ENCODE measurements around the gene ABHD10. TPM values are rescaled to one million over a fixed set of nuclear protein-coding genes. Genes with fewer than 3 reads are reported as not detected.

Gene ABHD10
- total RNA-seq, 1 experiment from 2014 or later: 30.3 TPM

DNA sequence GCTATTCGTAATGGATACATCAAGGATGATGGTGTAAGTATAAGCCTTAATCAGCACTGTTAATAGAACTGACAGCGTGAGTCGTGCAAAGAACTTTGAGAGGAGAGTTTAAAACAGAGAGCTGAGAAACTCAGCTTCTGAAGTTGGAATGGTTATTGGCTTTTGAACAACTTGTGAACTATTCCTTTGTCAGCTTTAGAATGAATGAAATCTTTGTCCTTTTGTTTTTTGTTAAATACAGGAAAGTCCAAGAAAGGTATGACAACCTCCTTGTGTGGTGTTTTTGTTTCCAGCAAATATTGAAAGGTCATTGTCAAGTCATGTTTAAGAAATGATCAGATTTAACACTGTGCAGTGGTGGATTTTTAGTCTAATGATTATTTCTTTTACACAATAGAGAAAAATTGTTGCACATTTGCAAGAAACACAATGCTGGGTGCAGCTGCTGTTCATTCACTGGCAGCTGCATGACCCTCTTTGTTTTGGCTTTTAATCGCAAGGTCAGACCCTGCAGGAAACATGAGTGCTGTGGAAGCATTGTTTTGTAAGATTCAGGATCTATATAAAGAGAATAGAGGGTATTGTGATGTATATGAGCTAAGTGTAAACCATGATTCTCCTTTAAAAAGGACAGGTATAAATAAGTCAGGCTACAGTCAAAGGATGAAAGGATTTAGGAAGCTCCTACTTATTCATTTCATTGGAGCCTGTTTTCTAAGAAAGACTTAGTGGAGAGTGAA lies 21.7 kb upstream of the ABHD10 start:
- DNase-seq (ENCODE audit: low read depth, low spot score) (no peak), ATAC-seq (no peak)
- TF ChIP-seq, protein P1, sequence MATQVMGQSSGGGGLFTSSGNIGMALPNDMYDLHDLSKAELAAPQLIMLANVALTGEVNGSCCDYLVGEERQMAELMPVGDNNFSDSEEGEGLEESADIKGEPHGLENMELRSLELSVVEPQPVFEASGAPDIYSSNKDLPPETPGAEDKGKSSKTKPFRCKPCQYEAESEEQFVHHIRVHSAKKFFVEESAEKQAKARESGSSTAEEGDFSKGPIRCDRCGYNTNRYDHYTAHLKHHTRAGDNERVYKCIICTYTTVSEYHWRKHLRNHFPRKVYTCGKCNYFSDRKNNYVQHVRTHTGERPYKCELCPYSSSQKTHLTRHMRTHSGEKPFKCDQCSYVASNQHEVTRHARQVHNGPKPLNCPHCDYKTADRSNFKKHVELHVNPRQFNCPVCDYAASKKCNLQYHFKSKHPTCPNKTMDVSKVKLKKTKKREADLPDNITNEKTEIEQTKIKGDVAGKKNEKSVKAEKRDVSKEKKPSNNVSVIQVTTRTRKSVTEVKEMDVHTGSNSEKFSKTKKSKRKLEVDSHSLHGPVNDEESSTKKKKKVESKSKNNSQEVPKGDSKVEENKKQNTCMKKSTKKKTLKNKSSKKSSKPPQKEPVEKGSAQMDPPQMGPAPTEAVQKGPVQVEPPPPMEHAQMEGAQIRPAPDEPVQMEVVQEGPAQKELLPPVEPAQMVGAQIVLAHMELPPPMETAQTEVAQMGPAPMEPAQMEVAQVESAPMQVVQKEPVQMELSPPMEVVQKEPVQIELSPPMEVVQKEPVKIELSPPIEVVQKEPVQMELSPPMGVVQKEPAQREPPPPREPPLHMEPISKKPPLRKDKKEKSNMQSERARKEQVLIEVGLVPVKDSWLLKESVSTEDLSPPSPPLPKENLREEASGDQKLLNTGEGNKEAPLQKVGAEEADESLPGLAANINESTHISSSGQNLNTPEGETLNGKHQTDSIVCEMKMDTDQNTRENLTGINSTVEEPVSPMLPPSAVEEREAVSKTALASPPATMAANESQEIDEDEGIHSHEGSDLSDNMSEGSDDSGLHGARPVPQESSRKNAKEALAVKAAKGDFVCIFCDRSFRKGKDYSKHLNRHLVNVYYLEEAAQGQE (IDR thresholded peaks at IDR 0.05; ENCODE audit: insufficient read depth in 1 of 2, low read depth in 2 of 2, low read length in 1 of 2): no peak
- TF ChIP-seq, protein P2, sequence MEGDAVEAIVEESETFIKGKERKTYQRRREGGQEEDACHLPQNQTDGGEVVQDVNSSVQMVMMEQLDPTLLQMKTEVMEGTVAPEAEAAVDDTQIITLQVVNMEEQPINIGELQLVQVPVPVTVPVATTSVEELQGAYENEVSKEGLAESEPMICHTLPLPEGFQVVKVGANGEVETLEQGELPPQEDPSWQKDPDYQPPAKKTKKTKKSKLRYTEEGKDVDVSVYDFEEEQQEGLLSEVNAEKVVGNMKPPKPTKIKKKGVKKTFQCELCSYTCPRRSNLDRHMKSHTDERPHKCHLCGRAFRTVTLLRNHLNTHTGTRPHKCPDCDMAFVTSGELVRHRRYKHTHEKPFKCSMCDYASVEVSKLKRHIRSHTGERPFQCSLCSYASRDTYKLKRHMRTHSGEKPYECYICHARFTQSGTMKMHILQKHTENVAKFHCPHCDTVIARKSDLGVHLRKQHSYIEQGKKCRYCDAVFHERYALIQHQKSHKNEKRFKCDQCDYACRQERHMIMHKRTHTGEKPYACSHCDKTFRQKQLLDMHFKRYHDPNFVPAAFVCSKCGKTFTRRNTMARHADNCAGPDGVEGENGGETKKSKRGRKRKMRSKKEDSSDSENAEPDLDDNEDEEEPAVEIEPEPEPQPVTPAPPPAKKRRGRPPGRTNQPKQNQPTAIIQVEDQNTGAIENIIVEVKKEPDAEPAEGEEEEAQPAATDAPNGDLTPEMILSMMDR (IDR thresholded peaks at IDR 0.05): no peak
- TF ChIP-seq POLR2AphosphoS5 (IDR thresholded peaks at IDR 0.05; ENCODE audit: low read depth, low read length) (no peak), TCF7L2 (IDR thresholded peaks at IDR 0.05; ENCODE audit: low read depth, low read length) (no peak)
- no peaks in the 10 kb centered on the region for H3K36me3 ChIP-seq (ENCODE audit: control insufficient read depth, insufficient read depth, low read length)
- BruUV-seq (replicated peaks): no TSS peak
- H3K4me3 ChIP-seq (ENCODE audit: low read depth in 2 of 2, low read length in 2 of 2): no peak overlapping the region
- H3K27me3 ChIP-seq (ENCODE audit: control insufficient read depth, insufficient read depth, low read length): no peaks in the 10 kb centered on the region
- H3K9me3 ChIP-seq (ENCODE audit: control insufficient read depth, insufficient read depth, low read depth, low read length): no peaks in the 10 kb centered on the region
- in situ Hi-C loops (cut with HindIII; ENCODE audit: low pct_unique_long_range_greater_than_20kb, low sequenced_read_pairs): no loop called here
- H3K27ac ChIP-seq (ENCODE audit: low read length): no peak overlapping the region
- no peaks in the 10 kb centered on the region for H3K4me1 ChIP-seq (ENCODE audit: control insufficient read depth, insufficient read depth, low read length)
- intact Hi-C loops (cut with micrococcal nuclease; ENCODE audit: unreplicated experiment): no loop called here
- CTCF ChIA-PET: interaction anchor here (0.6 kb wide), 1 partner anchor 62 kb away, joined by 3 read pairs; no protein-coding TSS in a partner anchor
- POLR2A ChIA-PET: no interaction called here

DNA sequence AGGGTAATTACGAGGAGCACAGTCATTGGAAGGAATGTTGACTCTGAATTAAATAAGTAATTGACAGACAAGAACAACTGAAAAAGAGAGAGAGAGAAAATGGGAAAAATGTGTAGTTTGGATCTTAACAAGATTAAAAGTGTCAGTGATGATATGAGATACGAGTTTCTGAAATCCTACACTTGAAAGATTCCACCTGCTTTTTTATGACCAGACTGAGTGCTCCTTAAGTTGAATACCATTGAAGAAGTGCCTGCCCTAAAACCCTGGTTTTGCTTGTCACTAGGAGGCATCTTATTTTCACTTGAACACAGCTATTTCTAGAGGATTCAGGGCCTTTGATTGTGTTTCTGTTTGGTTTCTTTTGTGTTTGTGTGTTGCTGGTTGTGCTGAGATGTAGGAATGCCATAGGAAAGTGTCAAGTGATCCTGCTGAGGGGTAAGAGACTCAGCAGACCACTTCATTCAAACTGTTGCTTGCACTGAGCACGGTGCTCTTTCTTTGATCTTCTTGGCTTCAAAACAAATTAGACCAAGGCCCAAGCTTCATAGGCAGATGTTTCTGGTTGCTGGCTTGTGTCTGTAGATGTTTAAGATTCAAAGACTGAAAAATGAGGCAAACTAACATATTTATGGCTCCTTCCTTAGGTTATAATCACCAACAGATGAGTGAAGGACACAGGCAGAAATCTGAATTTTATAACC lies 17.2 kb upstream of the ABHD10 start:
- in situ Hi-C loops (cut with HindIII; ENCODE audit: low pct_unique_long_range_greater_than_20kb, low sequenced_read_pairs): no loop called here
- BruUV-seq (replicated peaks): no TSS peak

More for the DNA sequence above, 17.2 kb upstream of the ABHD10 start:
- ChIA-PET POLR2A (no interaction called here), CTCF (no interaction called here)
- Histone ChIP-seq H3K27ac (ENCODE audit: low read length) (no peak overlapping the region), H3K4me3 (ENCODE audit: low read depth in 2 of 2, low read length in 2 of 2) (no peak overlapping the region), H3K27me3 (ENCODE audit: control insufficient read depth, insufficient read depth, low read length) (no peaks in the 10 kb centered on the region), H3K9me3 (ENCODE audit: control insufficient read depth, insufficient read depth, low read depth, low read length) (no peaks in the 10 kb centered on the region), H3K36me3 (ENCODE audit: control insufficient read depth, insufficient read depth, low read length) (no peaks in the 10 kb centered on the region), H3K4me1 (ENCODE audit: control insufficient read depth, insufficient read depth, low read length) (0 out of 2 replicates have a peak, but pooled peaks cover 2% of the 10 kb centered on the region)
- intact Hi-C loops (cut with micrococcal nuclease; ENCODE audit: unreplicated experiment): no loop called here
- ATAC-seq: no peak
- TF ChIP-seq SIN3A (IDR thresholded peaks at IDR 0.05; ENCODE audit: borderline replicate concordance, insufficient read depth, low read depth, low read length) (no peak), POLR2AphosphoS5 (IDR thresholded peaks at IDR 0.05; ENCODE audit: low read depth, low read length) (no peak), TCF7L2 (IDR thresholded peaks at IDR 0.05; ENCODE audit: low read depth, low read length) (no peak)
- TF ChIP-seq, protein P2 (IDR thresholded peaks at IDR 0.05): no peak
- TF ChIP-seq, protein P1 (IDR thresholded peaks at IDR 0.05; ENCODE audit: insufficient read depth in 1 of 2, low read depth in 2 of 2, low read length in 1 of 2): no peak
- DNase-seq (ENCODE audit: low read depth, low spot score): no peak
